Left lung (tissue), 10 donors: ENCODE results near the gene TTC7B. TPM values are rescaled to one million over a fixed set of nuclear protein-coding genes. Genes with fewer than 3 reads are reported as not detected.

Source experiments
- ATAC-seq: fragments of 200-7000 bp; cut with Tn5 transposase; one replicate; pipeline ENCODE4 v1.9.1; 2020; ENCODE audit warnings: moderate library complexity
- DNase-seq, 4 donors: peaks; one replicate each; pipeline ENCODE4 v3.0.0-alpha.2; 2013 to 2020
- H3K27ac ChIP-seq, 2 donors: fragments of 200-600 bp; sonication (generic) in 1 of 2; one replicate each; pipeline versions ENCODE4 v1.5.0 to v1.8.0; 2020 to 2021
- H3K27me3 ChIP-seq, 2 donors: fragments of 200-600 bp; sonication (generic) in 1 of 2; one replicate each; pipeline versions ENCODE4 v1.5.0 to v1.8.0; 2020 to 2021
- H3K36me3 ChIP-seq, 2 donors: fragments of 200-600 bp; sonication (generic) in 1 of 2; one replicate each; pipeline versions ENCODE4 v1.5.0 to v1.8.0; 2020 to 2021
- H3K4me1 ChIP-seq, 2 donors: fragments of 200-600 bp; one replicate each; pipeline ENCODE4 v1.8.0; 2021
- H3K4me3 ChIP-seq, 2 donors: fragments of 200-600 bp; sonication (generic) in 1 of 2; one replicate each; pipeline versions ENCODE4 v1.5.0 to v1.8.0; 2020 to 2021; ENCODE audit warnings: mild to moderate bottlenecking in 1 of 2
- H3K9me3 ChIP-seq, 2 donors: fragments of 200-600 bp; sonication (generic) in 1 of 2; one replicate each; pipeline versions ENCODE4 v1.5.0 to v1.8.0; 2020 to 2021
- intact Hi-C, 2 donors: fragments of 100-400 bp; cut with DNase I; formaldehyde crosslinking; loops; one replicate each; pipeline versions ENCODE4 v1.11.2 to v1.14.2; 2022
- polyA plus RNA-seq, 6 donors: library from polyadenylated mRNA; unstranded; fragments of 120-200 nt; gene quantifications; one replicate each; pipeline ENCODE4 v1.2.1, GENCODE V29; 2013; ENCODE audit not compliant: insufficient read length in 6 of 6
- total RNA-seq, 2 donors: library from RNA; stranded (reverse); fragmentation: NEBNext Ultra II Directional; extraction: Animal tissue kit (Norgen Biotek cat#: 25700); gene quantifications; one replicate each; pipeline ENCODE4 v1.2.1, GENCODE V29; 2021
- TF ChIP-seq, protein P1 (sequence below), 2 donors: fragments of 200-600 bp; sonication (generic) in 1 of 2; IDR thresholded peaks; one replicate each; pipeline versions ENCODE4 v1.5.0 to v1.8.0; 2021; ENCODE audit warnings: antibody characterized with exemption in 2 of 2
- donor health status: DM: no; HTN: yes; CAD: no.
- donor health status: DM: no; HTN: no; CAD: no.

The TTC7B gene
- total and polyA plus RNA-seq, 8 donors = 26.8 to 47.5 (median 39.5) TPM

DNA sequence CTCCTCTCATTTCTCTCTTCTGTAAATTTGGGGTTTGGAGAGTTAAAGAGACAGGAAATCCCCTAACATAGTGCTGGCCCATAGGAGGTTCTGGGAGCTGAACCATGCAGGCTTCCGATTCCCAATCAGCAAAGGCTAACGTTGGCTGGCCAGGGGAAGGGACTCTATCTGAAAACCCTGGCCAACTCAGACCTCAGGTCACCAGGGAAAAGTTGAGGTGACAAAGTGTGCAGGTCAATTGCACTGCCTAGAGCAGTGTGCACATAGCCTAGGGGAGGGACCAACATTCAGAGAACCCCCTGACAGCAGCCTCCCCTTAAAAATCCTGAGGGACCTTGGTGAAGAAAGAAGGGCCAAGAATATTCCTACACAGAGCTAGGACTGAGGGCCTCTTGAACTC, 38.9 kb downstream of the TTC7B start:
- Histone ChIP-seq H3K27ac (no peak overlapping the region), H3K9me3 (no peaks in the 10 kb centered on the region), H3K27me3 (no peaks in the 10 kb centered on the region), H3K4me3 (no peak overlapping the region), H3K4me1 (no peaks in the 10 kb centered on the region), H3K36me3 (peaks cover 0 to 15% of the 10 kb centered on the region in 2 donors)
- intact Hi-C loops = no loop called here
- TF ChIP-seq, protein P1, sequence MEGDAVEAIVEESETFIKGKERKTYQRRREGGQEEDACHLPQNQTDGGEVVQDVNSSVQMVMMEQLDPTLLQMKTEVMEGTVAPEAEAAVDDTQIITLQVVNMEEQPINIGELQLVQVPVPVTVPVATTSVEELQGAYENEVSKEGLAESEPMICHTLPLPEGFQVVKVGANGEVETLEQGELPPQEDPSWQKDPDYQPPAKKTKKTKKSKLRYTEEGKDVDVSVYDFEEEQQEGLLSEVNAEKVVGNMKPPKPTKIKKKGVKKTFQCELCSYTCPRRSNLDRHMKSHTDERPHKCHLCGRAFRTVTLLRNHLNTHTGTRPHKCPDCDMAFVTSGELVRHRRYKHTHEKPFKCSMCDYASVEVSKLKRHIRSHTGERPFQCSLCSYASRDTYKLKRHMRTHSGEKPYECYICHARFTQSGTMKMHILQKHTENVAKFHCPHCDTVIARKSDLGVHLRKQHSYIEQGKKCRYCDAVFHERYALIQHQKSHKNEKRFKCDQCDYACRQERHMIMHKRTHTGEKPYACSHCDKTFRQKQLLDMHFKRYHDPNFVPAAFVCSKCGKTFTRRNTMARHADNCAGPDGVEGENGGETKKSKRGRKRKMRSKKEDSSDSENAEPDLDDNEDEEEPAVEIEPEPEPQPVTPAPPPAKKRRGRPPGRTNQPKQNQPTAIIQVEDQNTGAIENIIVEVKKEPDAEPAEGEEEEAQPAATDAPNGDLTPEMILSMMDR (IDR thresholded peaks at IDR 0.05) = no peak
- no peak for ATAC-seq
- no peak for DNase-seq

DNA sequence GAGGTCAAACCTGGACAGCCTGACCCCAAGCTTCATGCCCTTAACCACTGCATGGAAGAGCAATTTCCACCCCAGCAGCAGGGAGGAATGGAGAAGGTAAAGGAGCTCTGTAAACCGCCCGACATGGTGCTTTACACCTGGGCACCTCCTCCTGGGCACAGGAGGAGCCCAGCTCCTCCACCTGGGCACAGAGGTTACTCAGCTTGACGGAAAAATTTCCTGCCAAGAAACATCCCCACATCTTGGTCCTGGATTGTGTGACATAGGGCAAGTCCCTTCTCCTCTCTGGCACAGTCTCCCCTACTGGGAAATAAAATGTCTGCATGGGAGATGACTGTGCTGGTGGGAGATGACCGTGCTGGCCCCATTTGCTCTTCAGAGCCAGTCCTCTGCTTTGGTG, 40.8 kb downstream of the TTC7B start:
- no peak overlapping the region for H3K4me3 ChIP-seq
- DNase-seq (no peak), ATAC-seq (no peak)
- H3K27me3 ChIP-seq = no peaks in the 10 kb centered on the region
- TF ChIP-seq, protein P1 (IDR thresholded peaks at IDR 0.05) = no peak
- H3K4me1 ChIP-seq = no peaks in the 10 kb centered on the region
- H3K27ac ChIP-seq = no peak overlapping the region
- intact Hi-C loops = no loop called here
- H3K36me3 ChIP-seq = peaks cover 0 to 16% of the 10 kb centered on the region in 2 donors
- no peaks in the 10 kb centered on the region for H3K9me3 ChIP-seq

DNA sequence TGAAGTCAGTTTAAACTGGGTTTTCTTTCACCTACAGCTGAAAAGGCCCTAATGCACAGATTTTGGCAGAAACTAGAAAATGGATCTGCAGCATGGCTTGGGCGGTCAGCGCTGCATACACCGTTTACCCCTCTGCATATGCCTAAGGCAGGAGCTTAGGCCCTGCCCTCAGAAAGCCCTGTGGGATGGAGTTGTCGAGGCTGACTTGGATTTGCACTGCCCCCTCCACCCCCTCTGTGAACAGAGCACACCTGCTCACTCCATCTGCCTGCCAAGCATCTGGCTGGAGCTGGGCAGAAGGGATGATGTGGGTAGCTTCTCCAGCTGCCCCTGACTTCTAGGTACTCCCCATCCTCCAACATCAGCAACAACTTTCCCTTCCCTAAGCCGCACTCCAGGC, 41.9 kb downstream of the TTC7B start:
- H3K4me1 ChIP-seq = no peaks in the 10 kb centered on the region
- no peak overlapping the region for H3K4me3 ChIP-seq
- ATAC-seq (no peak), DNase-seq (no peak)
- no peak overlapping the region for H3K27ac ChIP-seq
- TF ChIP-seq, protein P1 (IDR thresholded peaks at IDR 0.05) = no peak
- H3K9me3 ChIP-seq = no peaks in the 10 kb centered on the region
- intact Hi-C loops = no loop called here
- no peaks in the 10 kb centered on the region for H3K27me3 ChIP-seq
- H3K36me3 ChIP-seq = peaks cover 0 to 6% of the 10 kb centered on the region in 2 donors

DNA sequence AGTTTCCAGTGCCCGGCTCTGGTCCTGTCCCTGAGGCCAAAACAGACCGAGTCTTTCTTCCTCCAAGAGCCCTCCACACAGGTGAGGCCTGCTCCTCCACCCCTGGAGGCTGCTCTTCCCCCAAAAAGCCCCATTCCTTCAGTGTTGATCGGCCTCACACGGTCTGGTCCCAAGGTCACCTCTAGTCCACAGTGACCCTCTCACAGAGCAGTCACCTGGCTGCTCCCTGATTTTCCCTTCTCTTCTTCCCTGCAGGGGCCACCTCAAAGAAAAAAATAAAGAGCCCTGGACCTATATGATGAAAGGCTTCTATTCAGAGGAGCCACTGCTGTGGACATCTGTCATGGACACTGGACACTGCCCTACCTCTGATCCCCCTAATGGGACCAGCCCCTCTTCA, 42.5 kb downstream of the TTC7B start:
- ATAC-seq (no peak), DNase-seq (no peak)
- Histone ChIP-seq H3K27ac (no peak overlapping the region), H3K27me3 (no peaks in the 10 kb centered on the region), H3K9me3 (no peaks in the 10 kb centered on the region), H3K36me3 (peaks cover 0 to 6% of the 10 kb centered on the region in 2 donors), H3K4me1 (no peaks in the 10 kb centered on the region), H3K4me3 (no peak overlapping the region)
- intact Hi-C loops = no loop called here
- TF ChIP-seq, protein P1 (IDR thresholded peaks at IDR 0.05) = no peak

DNA sequence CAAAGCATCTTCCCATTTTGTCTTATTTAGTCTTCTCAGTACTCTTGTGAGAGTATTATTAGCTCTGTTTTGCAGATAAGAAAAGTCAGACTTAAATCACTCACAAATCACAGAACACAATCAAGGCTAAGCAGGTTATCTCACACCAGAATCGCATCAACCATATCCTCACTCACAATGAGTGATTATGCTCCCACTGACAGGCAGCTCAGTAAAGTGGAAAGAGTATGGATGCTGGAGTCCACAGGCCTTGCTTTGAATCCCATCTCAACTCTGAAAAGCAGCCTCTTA, 43.1 kb downstream of the TTC7B start:
- peaks cover 0 to 2% of the 10 kb centered on the region in 2 donors for H3K9me3 ChIP-seq
- H3K27me3 ChIP-seq = no peaks in the 10 kb centered on the region
- DNase-seq (no peak), ATAC-seq (no peak)
- no peak overlapping the region for H3K27ac ChIP-seq
- H3K36me3 ChIP-seq = peaks cover 0 to 6% of the 10 kb centered on the region in 2 donors
- TF ChIP-seq, protein P1 (IDR thresholded peaks at IDR 0.05) = no peak
- no peak overlapping the region for H3K4me3 ChIP-seq
- intact Hi-C loops = no loop called here
- no peaks in the 10 kb centered on the region for H3K4me1 ChIP-seq
